ENCODE results near the gene DNER.

The DNER gene

DNA sequence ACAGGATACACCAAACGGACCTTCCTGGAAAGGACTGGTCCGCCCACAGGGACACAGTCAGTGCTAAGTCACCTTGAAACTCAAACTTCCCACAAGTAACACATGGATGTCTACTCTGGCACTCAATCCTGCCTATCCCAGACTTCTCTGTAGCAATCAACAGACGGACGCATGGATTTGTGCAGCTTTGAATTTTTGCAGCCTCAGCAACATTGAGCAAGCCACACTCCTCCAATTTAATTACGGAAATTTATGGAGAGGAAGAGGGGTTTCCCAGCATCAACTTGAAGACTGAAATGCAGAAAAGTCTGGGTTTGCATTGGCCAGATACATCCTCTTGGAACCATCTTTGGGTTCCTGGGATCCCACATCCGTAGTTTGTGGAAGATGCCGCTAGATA lies 26.2 kb downstream of the DNER start:
- H3K4me3 ChIP-seq (ENCODE audit: low read length): no peak overlapping the region
- no peaks in the 10 kb centered on the region for H3K36me3 ChIP-seq (ENCODE audit: insufficient read depth, low read length)

DNA sequence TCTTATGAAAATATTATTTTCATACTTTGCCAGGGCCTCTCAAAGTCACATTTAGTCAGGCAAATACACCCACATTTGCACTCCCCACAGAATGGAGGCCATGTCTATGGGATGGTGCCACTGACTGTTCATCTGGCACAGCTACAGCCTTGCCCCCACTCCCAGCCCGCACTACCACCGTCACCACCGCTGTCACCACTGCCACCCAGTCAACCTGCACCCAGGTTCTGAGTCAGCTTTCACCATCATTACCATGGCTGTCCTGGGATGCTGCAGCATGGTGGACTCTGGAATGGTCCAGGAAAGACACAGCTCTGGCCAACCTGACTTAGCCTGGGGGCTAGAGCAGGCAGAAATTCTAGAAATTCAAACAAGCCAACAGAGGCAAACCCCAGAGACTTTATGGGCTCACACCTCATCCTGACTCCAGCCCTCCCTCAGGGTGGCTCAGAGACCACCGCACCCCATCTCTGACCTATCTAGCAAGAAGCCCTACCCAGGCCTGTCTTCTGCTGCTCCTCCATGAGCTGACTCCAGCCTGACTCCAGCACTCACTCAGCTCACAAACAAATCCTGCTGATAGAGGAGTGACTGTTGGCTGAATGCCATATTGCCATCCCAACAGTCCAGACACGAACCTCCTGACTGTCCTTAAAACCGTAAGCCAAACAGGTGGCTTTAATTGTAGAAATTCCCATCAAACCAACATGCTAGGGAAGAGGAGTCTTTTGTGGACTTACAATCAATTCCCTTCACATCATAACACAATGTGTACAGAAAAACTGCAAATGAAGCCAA lies 28.0 kb downstream of the DNER start:
- Histone ChIP-seq H3K4me3 (ENCODE audit: low read length) (no peak overlapping the region), H3K27me3 (ENCODE audit: control insufficient read depth, insufficient read depth, low read length) (no peaks in the 10 kb centered on the region), H3K4me1 (ENCODE audit: control insufficient read depth, insufficient read depth, low read length) (no peaks in the 10 kb centered on the region), H3K9me3 (replicated peaks; ENCODE audit: low read length) (no peaks in the 10 kb centered on the region), H3K9ac (ENCODE audit: low read depth, low read length) (no peak overlapping the region), H3K36me3 (ENCODE audit: insufficient read depth, low read length) (no peaks in the 10 kb centered on the region), H3K4me2 (ENCODE audit: low read length) (no peak overlapping the region)

More for the DNA sequence above, 26.2 kb downstream of the DNER start:
- Histone ChIP-seq H3K4me1 (ENCODE audit: control insufficient read depth, insufficient read depth, low read length) (no peaks in the 10 kb centered on the region), H3K9me3 (replicated peaks; ENCODE audit: low read length) (no peaks in the 10 kb centered on the region), H3K27me3 (ENCODE audit: control insufficient read depth, insufficient read depth, low read length) (no peaks in the 10 kb centered on the region), H3K9ac (ENCODE audit: low read depth, low read length) (no peak overlapping the region), H3K4me2 (ENCODE audit: low read length) (no peak overlapping the region)

DNA sequence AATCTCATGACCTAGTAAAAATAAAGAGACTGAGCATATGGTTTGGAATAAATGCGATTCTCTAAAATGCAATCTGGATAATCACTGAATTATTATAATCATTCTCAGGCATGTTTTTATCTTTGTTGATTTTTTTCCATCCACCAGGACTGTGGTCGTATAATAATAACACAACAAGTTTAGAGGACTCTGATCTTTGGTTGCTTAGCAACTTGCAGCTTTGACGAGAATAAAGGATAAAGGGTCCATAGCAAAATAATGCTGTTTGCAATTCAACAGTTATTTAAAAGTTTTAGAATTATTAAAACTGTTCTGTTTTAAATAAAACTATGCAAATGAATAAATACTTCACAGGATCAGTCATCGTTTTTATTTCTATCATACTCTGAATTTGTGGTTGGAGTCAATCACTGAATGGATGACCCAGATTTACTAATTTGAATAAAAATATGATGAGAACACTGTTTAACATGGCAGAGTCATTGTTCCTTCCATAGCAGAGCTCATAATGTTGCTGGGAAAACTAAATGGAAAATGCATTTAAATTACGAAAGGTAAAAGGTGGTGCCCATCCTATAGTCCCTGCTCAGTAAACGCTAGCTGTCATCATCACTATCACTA lies 29.3 kb downstream of the DNER start:
- H3K27me3 ChIP-seq (ENCODE audit: control insufficient read depth, insufficient read depth, low read length): no peaks in the 10 kb centered on the region
- H3K9ac ChIP-seq (ENCODE audit: low read depth, low read length): no peak overlapping the region
- no peaks in the 10 kb centered on the region for H3K36me3 ChIP-seq (ENCODE audit: insufficient read depth, low read length)

DNA sequence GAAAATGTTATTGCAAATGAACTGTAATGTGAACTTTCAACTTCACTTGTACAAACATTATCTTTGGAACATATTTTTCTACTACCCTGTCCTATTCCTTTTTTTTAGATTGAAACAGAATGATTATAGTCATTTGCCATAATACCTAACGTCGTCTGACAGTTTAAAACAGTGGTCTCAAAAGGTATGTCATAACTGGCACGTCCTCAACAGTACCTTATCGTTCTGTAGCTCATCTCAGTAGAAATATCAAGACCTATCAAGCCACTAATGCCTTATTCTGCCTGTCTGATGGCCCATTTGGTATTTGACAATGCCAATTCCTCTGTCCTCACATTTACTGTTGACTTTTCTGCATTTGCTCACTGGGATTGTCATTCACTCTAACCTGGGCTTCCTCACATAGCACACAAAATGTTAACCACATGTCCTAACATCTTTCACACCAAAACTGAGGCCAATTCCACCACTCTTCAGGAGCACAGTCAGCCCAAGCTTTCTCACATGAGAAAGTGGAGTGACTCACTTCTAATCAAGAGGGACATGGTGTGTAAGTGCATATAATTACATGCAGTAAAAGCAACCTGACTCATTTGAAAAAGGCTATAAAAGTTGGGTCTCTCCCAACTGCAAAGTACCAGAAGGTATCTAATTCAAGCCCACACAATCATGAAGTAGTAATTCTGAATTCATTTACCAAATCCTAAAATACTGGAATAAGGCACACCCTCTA lies 34.8 kb downstream of the DNER start:
- no peaks in the 10 kb centered on the region for H3K9me3 ChIP-seq (replicated peaks; ENCODE audit: low read length)
- no peaks in the 10 kb centered on the region for H3K27me3 ChIP-seq (ENCODE audit: control insufficient read depth, insufficient read depth, low read length)
- no peaks in the 10 kb centered on the region for H3K4me1 ChIP-seq (ENCODE audit: control insufficient read depth, insufficient read depth, low read length)
- H3K4me2 ChIP-seq (ENCODE audit: low read length): no peak overlapping the region
- no peak overlapping the region for H3K9ac ChIP-seq (ENCODE audit: low read depth, low read length)
- no peak overlapping the region for H3K4me3 ChIP-seq (ENCODE audit: low read length)
- no peaks in the 10 kb centered on the region for H3K36me3 ChIP-seq (ENCODE audit: insufficient read depth, low read length)

More for the DNA sequence above, 29.3 kb downstream of the DNER start:
- Histone ChIP-seq H3K4me2 (ENCODE audit: low read length) (no peak overlapping the region), H3K9me3 (replicated peaks; ENCODE audit: low read length) (no peaks in the 10 kb centered on the region), H3K4me1 (ENCODE audit: control insufficient read depth, insufficient read depth, low read length) (no peaks in the 10 kb centered on the region), H3K4me3 (ENCODE audit: low read length) (no peak overlapping the region)

DNA sequence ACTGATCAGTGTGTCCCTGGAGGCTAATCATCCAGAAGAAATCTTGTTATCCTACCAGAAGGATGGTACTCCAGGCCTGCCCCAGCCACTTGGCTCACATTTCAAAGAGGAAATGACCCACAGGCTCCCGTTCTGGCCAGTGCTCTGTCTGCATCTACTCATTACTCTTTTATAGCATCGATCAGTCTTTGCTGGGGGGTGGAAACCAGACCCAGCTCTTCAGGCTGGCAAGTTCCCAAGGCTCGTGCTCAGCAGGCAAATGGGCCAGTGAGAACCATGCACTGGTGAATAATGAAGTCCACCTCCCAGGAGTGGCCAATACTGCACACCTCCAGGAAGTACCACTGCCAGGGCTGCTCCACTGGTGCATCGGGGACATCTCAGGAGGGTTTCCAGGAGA lies 38.8 kb downstream of the DNER start:
- H3K4me1 ChIP-seq (ENCODE audit: control insufficient read depth, insufficient read depth, low read length): no peaks in the 10 kb centered on the region
- H3K27me3 ChIP-seq (ENCODE audit: control insufficient read depth, insufficient read depth, low read length): no peaks in the 10 kb centered on the region
- H3K4me3 ChIP-seq (ENCODE audit: low read length): no peak overlapping the region
- H3K36me3 ChIP-seq (ENCODE audit: insufficient read depth, low read length): no peaks in the 10 kb centered on the region
- no peaks in the 10 kb centered on the region for H3K9me3 ChIP-seq (replicated peaks; ENCODE audit: low read length)
- no peak overlapping the region for H3K9ac ChIP-seq (ENCODE audit: low read depth, low read length)
- H3K4me2 ChIP-seq (ENCODE audit: low read length): no peak overlapping the region

DNA sequence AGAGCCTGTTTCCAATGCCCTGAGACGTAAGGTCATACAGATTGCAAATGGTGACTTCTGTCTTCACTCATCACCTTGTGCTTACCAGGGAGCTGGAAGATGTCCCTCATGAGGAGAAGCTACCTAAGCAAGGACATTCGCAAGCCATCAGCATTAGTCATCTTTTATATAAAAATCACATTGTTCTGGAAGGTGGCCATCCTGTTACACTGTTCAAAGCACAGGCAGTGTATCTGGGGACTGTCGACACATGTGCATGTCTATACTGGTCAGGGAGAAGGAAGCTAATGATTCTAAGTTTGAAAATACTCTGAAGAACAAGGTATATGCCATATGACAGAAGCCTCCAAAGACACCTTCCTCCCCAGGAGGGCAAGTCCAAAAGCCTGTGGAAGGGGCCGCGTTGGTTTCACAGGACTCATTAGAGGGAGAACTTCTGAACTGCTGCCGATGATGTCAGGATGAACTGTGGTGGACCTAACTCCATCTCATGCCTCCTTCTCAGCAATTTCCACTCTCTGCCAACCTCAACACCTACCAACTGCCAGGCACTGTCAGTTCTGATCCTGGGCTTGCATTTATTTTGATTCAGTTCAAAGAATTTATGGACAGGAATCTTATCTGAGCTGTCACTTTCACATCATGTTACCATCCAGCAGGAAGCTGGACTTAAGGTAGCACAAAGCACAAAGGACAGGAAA lies 39.4 kb downstream of the DNER start:
- H3K27me3 ChIP-seq (ENCODE audit: control insufficient read depth, insufficient read depth, low read length): no peaks in the 10 kb centered on the region
- H3K9me3 ChIP-seq (replicated peaks; ENCODE audit: low read length): no peaks in the 10 kb centered on the region
- H3K4me2 ChIP-seq (ENCODE audit: low read length): no peak overlapping the region
- no peaks in the 10 kb centered on the region for H3K4me1 ChIP-seq (ENCODE audit: control insufficient read depth, insufficient read depth, low read length)
- H3K36me3 ChIP-seq (ENCODE audit: insufficient read depth, low read length): no peaks in the 10 kb centered on the region
- H3K4me3 ChIP-seq (ENCODE audit: low read length): no peak overlapping the region
- no peak overlapping the region for H3K9ac ChIP-seq (ENCODE audit: low read depth, low read length)

DNA sequence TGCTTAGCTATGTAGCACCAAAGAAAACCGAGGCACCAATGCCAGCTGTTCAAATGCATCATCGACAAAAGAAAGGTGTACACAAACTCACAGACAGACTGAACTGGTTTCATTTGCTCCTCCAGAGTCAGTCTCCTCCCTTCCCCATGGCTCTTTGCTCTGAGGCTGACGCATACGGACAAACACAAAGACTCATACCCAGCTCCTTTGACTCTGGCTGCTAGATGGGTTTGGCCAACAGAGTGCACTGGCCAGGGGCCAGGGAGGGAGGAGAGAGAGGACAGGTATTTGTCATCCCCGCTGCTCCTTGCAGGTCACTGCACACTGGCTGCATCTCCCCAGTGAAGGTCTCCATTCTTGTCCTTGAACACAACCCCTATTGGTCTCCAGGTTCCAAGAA lies 40.7 kb downstream of the DNER start:
- no peaks in the 10 kb centered on the region for H3K27me3 ChIP-seq (ENCODE audit: control insufficient read depth, insufficient read depth, low read length)
- no peaks in the 10 kb centered on the region for H3K36me3 ChIP-seq (ENCODE audit: insufficient read depth, low read length)
- no peaks in the 10 kb centered on the region for H3K4me1 ChIP-seq (ENCODE audit: control insufficient read depth, insufficient read depth, low read length)
- no peak overlapping the region for H3K4me2 ChIP-seq (ENCODE audit: low read length)
- no peaks in the 10 kb centered on the region for H3K9me3 ChIP-seq (replicated peaks; ENCODE audit: low read length)
- no peak overlapping the region for H3K9ac ChIP-seq (ENCODE audit: low read depth, low read length)
- no peak overlapping the region for H3K4me3 ChIP-seq (ENCODE audit: low read length)

DNA sequence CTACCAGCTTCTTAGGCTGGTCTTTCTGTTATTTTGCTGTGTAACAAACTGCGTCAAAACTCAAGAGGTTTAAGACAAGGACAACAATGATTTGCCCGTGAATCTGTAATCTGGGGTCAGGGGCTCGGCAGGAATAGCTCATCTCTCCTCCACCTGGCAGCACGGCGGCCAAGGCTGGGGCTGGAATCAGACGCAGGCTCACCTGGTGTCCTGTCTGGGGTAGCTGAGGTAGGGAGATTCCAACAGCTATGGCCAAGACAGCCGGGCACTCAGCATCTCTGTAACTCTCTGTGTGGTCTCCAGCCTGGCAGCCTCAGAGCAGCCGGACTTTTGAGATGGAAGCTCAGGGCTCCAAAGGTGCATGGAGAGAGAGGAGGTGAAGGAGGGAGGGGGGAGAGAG lies 42.3 kb downstream of the DNER start:
- H3K36me3 ChIP-seq (ENCODE audit: insufficient read depth, low read length): no peaks in the 10 kb centered on the region
- no peak overlapping the region for H3K4me3 ChIP-seq (ENCODE audit: low read length)
- H3K27me3 ChIP-seq (ENCODE audit: control insufficient read depth, insufficient read depth, low read length): no peaks in the 10 kb centered on the region
- no peak overlapping the region for H3K4me2 ChIP-seq (ENCODE audit: low read length)
- no peak overlapping the region for H3K9ac ChIP-seq (ENCODE audit: low read depth, low read length)
- no peaks in the 10 kb centered on the region for H3K9me3 ChIP-seq (replicated peaks; ENCODE audit: low read length)
- H3K4me1 ChIP-seq (ENCODE audit: control insufficient read depth, insufficient read depth, low read length): no peaks in the 10 kb centered on the region

DNA sequence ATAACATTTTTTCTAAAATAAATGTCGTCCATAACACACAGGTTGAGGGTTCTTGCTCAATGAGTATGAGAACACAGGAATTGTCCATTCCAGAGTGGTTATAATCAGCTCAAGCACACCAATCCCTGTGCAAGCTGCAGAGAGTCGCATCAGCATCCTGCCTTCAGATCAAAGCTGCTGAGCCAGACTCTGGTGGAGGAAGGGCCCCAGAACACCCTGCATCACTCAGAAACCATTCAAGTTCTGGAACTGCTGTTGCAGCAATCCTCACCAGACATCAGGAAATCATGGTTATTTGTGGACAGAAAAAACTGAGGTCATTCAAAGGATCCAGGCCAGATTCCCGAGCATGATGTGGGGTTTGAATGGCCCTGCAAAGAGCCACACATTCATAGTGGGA lies 44.5 kb downstream of the DNER start:
- Histone ChIP-seq H3K4me3 (ENCODE audit: low read length) (no peak overlapping the region), H3K27me3 (ENCODE audit: control insufficient read depth, insufficient read depth, low read length) (no peaks in the 10 kb centered on the region), H3K9me3 (replicated peaks; ENCODE audit: low read length) (no peaks in the 10 kb centered on the region), H3K4me1 (ENCODE audit: control insufficient read depth, insufficient read depth, low read length) (no peaks in the 10 kb centered on the region), H3K36me3 (ENCODE audit: insufficient read depth, low read length) (no peaks in the 10 kb centered on the region), H3K4me2 (ENCODE audit: low read length) (no peak overlapping the region), H3K9ac (ENCODE audit: low read depth, low read length) (no peak overlapping the region)

DNA sequence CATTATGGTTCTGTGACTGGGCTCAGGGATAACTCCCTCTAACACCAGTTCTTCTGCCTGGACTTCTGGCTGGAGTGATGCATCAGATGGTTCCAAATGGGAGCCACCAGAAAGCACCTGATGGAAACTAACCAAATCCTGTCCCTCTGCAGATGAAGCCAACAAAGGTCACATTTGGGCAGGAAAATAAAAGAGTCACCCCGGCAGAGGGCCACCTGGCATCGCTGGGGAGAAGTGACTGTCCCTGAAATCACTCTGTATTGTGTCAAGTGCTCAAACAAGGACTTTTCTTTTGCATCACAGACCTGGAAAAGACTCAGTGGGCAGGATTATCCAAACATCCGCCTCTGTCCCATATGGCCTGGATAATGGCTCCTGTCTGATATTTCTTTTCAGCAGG lies 47.5 kb downstream of the DNER start:
- no peaks in the 10 kb centered on the region for H3K27me3 ChIP-seq (ENCODE audit: control insufficient read depth, insufficient read depth, low read length)
- no peak overlapping the region for H3K9ac ChIP-seq (ENCODE audit: low read depth, low read length)
- no peaks in the 10 kb centered on the region for H3K36me3 ChIP-seq (ENCODE audit: insufficient read depth, low read length)
- no peak overlapping the region for H3K4me2 ChIP-seq (ENCODE audit: low read length)
- H3K4me3 ChIP-seq (ENCODE audit: low read length): no peak overlapping the region
- H3K9me3 ChIP-seq (replicated peaks; ENCODE audit: low read length): no peaks in the 10 kb centered on the region
- no peaks in the 10 kb centered on the region for H3K4me1 ChIP-seq (ENCODE audit: control insufficient read depth, insufficient read depth, low read length)

DNA sequence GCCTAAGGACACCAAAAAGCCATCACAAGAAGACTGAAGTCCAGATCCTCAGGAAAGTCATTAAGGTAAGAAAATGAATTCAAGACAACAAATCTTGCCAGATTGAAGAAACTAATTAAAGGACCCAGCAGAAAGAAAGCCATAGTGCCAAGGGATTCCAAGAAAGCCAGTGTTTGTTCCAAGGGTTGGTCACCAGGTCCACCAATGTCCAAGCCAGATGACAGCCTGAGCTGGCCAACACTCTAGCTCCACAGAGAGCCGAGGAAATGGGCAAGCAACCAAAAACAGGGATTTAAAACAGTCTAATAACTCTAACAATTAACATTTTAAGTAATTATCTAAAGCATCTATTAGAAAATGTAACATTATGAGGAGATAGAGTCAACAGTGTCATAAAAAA lies 49.2 kb downstream of the DNER start:
- Histone ChIP-seq H3K4me3 (ENCODE audit: low read length) (no peak overlapping the region), H3K9ac (ENCODE audit: low read depth, low read length) (no peak overlapping the region)

More for the DNA sequence above, 49.2 kb downstream of the DNER start:
- H3K9me3 ChIP-seq (replicated peaks; ENCODE audit: low read length): no peaks in the 10 kb centered on the region
- no peak overlapping the region for H3K4me2 ChIP-seq (ENCODE audit: low read length)
- H3K4me1 ChIP-seq (ENCODE audit: control insufficient read depth, insufficient read depth, low read length): peaks cover 7% of the 10 kb centered on the region
- no peaks in the 10 kb centered on the region for H3K36me3 ChIP-seq (ENCODE audit: insufficient read depth, low read length)
- H3K27me3 ChIP-seq (ENCODE audit: control insufficient read depth, insufficient read depth, low read length): no peaks in the 10 kb centered on the region
